Heart right ventricle (tissue), 16 donors: ENCODE measurements around the gene RDX. TPM values are rescaled to one million over a fixed set of nuclear protein-coding genes. Genes with fewer than 3 reads are reported as not detected.

Source experiments
- ATAC-seq, 8 donors: fragments of 200-7000 bp; cut with Tn5 transposase; one replicate each; pipeline ENCODE4 v1.9.1; 2020; ENCODE audit warnings: mild to moderate bottlenecking in 8 of 8, moderate library complexity in 8 of 8, moderate number of reproducible peaks in 1 of 8
- DNase-seq, 2 donors: peaks; one replicate each; pipeline ENCODE4 v3.0.0-alpha.2; 2020
- H3K27ac ChIP-seq, 10 donors: fragments of 200-600 bp; sonication (generic) in 2 of 10; one replicate each; pipeline versions ENCODE4 v1.5.0 to v1.8.0; 2020 to 2022; ENCODE audit warnings: mild to moderate bottlenecking in 3 of 10
- H3K27me3 ChIP-seq, 7 donors: fragments of 200-600 bp; one replicate each; pipeline ENCODE4 v1.8.0; 2021 to 2022; ENCODE audit warnings: mild to moderate bottlenecking in 2 of 7
- H3K36me3 ChIP-seq, 9 donors: fragments of 200-600 bp; sonication (generic) in 1 of 9; one replicate each; pipeline versions ENCODE4 v1.5.0 to v1.8.0; 2020 to 2022; ENCODE audit warnings: mild to moderate bottlenecking in 2 of 9
- H3K4me1 ChIP-seq, 9 donors: fragments of 200-600 bp; sonication (generic) in 1 of 9; one replicate each; pipeline versions ENCODE4 v1.5.0 to v1.8.0; 2020 to 2022; ENCODE audit warnings: mild to moderate bottlenecking in 4 of 9
- H3K4me3 ChIP-seq, 10 donors: fragments of 200-600 bp; sonication (generic) in 2 of 10; one replicate each; pipeline versions ENCODE4 v1.5.0 to v1.8.0; 2020 to 2022; ENCODE audit warnings: mild to moderate bottlenecking in 7 of 10, moderate library complexity in 2 of 10
- H3K9me3 ChIP-seq, 11 donors: fragments of 200-600 bp in 10 of 11; sonication (generic) in 2 of 11; one replicate each; pipeline versions ENCODE4 v1.5.0 to v1.8.0; 2013 to 2022; ENCODE audit warnings: mild to moderate bottlenecking in 2 of 11, control low read depth in 1 of 11, moderate library complexity in 1 of 11
- CTCF ChIP-seq, 9 donors: fragments of 200-600 bp; sonication (generic) in 2 of 9; IDR thresholded peaks; one replicate each; pipeline versions ENCODE4 v1.5.0 to v1.8.0; 2021 to 2022; ENCODE audit warnings: antibody characterized with exemption in 9 of 9, mild to moderate bottlenecking in 5 of 9, moderate library complexity in 1 of 9
- WGBS, 2 donors: extraction: QIAGEN DNeasy Blood & Tissue Kit; methylation state at CpG; one replicate each; pipeline ENCODE4 v1.1.7; 2013; ENCODE audit warnings: inconsistent platforms in 1 of 2; 5-methylcytosine and 5-hydroxymethylcytosine counted together
- intact Hi-C, 10 donors: fragments of 100-400 bp; cut with DNase I; formaldehyde crosslinking; loops; one replicate each; pipeline versions ENCODE4 v1.11.1 to v1.14.2; 2022
- polyA plus RNA-seq, 2 donors: library from polyadenylated mRNA; stranded (reverse); fragments of 200-250 nt; gene quantifications; one replicate each; pipeline ENCODE4 v1.2.3, GENCODE V29; 2013
- total RNA-seq, 10 donors: library from RNA; stranded (reverse); fragmentation: NEBNext Ultra II Directional in 3 of 10; extraction: Animal tissue kit (Norgen Biotek cat#: 25700) in 3 of 10; gene quantifications; one replicate each; pipeline versions ENCODE4 v1.2.1 to v1.2.4, GENCODE V29; 2021 to 2023
- donor health status: Arrhythmogenic right ventricular cardiomyopathy.
- donor health status: ischemic (EF 13 %, LVEDD 7.1; RV severe dilation, severe dysfunction).
- donor health status: healthy with polysubstance abuse.
- donor health status: DM: no; HTN: yes; CAD: no.
- donor health status: DM: no; HTN: no; CAD: no.
- donor health status: ischemic (EF 25% LVEDD 6.9; RV normal size, moderate dysfunction).
- donor health status: ischemic (EF 25% LVEDD 5.7; RV mildly dilated, moderate dysfunction).
- donor health status: healthy.
- donor health status: DM: yes; HTN: yes; CAD: no.
- donor health status: Ischemic cardiomyopathy.
- donor health status: ischemic (EF 35%, LVEDD 5.7; RV mildly dilated, moderate dysfunction).
- donor health status: nonischemic (EF 11% LVEDD 7.7; RV severe dilation, severe dysfunction).
- donor health status: DM: yes; HTN: yes; CAD: no.
- donor health status: PGD.
- donor health status: ischemic (EF 29% LVEDD 5.4; RV normal size, mild dysfunction).
- donor health status: nonischemic (EF 23%, LVEDD 6.1; RV moderate dilation, normal function).

RDX gene
- total and polyA plus RNA-seq, 12 donors = 28.2 to 140 (median 125) TPM

GRCh38 chr11:110299006-110299785, 2.8 kb upstream of the RDX start:
- no peak for DNase-seq
- Histone ChIP-seq H3K27me3 (no peaks in the 10 kb centered on the region), H3K4me1 (peaks cover under 1 to 29% (median 18%) of the 10 kb centered on the region in 9 donors), H3K9me3 (no peaks in the 10 kb centered on the region), H3K27ac (no peak overlapping the region), H3K36me3 (no peaks in the 10 kb centered on the region), H3K4me3 (no peak overlapping the region)
- no peak for TF ChIP-seq CTCF (IDR thresholded peaks at IDR 0.05)
- 95 to 98% methylated on average over 6 of the region's 6 CpGs for WGBS, 2 donors
- intact Hi-C loops = loop anchor here in 6 of 10 donors (5.0 to 10.0 kb wide), 8 partner anchors 47 to 136 kb away; partner anchors contain the start of gene FDX1 (in 3 of the 6)
- ATAC-seq = no peak

- ATAC-seq = no peak
- WGBS, 2 donors = 89 to 94% methylated on average over 5 of the region's 5 CpGs
Observed at GRCh38 chr11:110298301-110298765, 1.9 kb upstream of the RDX start.

GRCh38 chr11:110297726-110298300, 1.4 kb upstream of the RDX start:
- 86 to 89% methylated on average over 3 of the region's 3 CpGs for WGBS, 2 donors
- no peak for DNase-seq
- ATAC-seq = no peak
- H3K9me3 ChIP-seq = no peaks in the 10 kb centered on the region
- H3K27me3 ChIP-seq = no peaks in the 10 kb centered on the region
- H3K36me3 ChIP-seq = no peaks in the 10 kb centered on the region
- no peak for TF ChIP-seq CTCF (IDR thresholded peaks at IDR 0.05)
- H3K27ac ChIP-seq = no peak overlapping the region
- H3K4me3 ChIP-seq = no peak overlapping the region
- peaks cover 4 to 41% (median 32%) of the 10 kb centered on the region in 9 donors for H3K4me1 ChIP-seq
- intact Hi-C loops = loop anchor here in 6 of 10 donors (2.0 to 10.0 kb wide), 9 partner anchors 46 to 137 kb away; partner anchors contain the start of gene FDX1 (in 3 of the 6)

More at GRCh38 chr11:110298301-110298765, 1.9 kb upstream of the RDX start:
- Histone ChIP-seq H3K4me1 (peaks cover 4 to 37% (median 27%) of the 10 kb centered on the region in 9 donors), H3K27me3 (no peaks in the 10 kb centered on the region), H3K36me3 (no peaks in the 10 kb centered on the region), H3K9me3 (no peaks in the 10 kb centered on the region), H3K27ac (no peak overlapping the region), H3K4me3 (no peak overlapping the region)
- no peak for TF ChIP-seq CTCF (IDR thresholded peaks at IDR 0.05)
- no peak for DNase-seq
- intact Hi-C loops = loop anchor here in 6 of 10 donors (5.0 to 10.0 kb wide), 8 partner anchors 46 to 136 kb away; partner anchors contain the start of gene FDX1 (in 3 of the 6)

- Histone ChIP-seq H3K9me3 (no peaks in the 10 kb centered on the region), H3K4me1 (peaks cover 4 to 45% (median 38%) of the 10 kb centered on the region in 9 donors), H3K4me3 (peak overlapping the region; percentile 47 to 99 (median 86)), H3K36me3 (no peaks in the 10 kb centered on the region), H3K27me3 (no peaks in the 10 kb centered on the region), H3K27ac (peak overlapping the region; percentile 89 to 99 (median 98))
- no peak for TF ChIP-seq CTCF (IDR thresholded peaks at IDR 0.05)
- DNase-seq (no peak), ATAC-seq (no peak)
- intact Hi-C loops = loop anchor here in 6 of 10 donors (2.0 to 10.0 kb wide), 9 partner anchors 45 to 138 kb away; partner anchors contain the start of gene FDX1 (in 3 of the 6)
- 41 to 45% methylated on average over 10 of the region's 10 CpGs for WGBS, 2 donors
Observed at GRCh38 chr11:110297076-110297725, 787 bp upstream of the RDX start.
